Type B pancreatic cell (in vitro differentiated cells): ENCODE data around the gene ZBTB46. TPM values are rescaled to one million over a fixed set of nuclear protein-coding genes. Genes with fewer than 3 reads are reported as not detected.

Experiments used
- DNase-seq: peaks from one replicate; pipeline ENCODE4 v3.0.0; 2021; ENCODE audit warnings: mixed read lengths; ENCODE audit not compliant: unreplicated experiment; ENCODE audit errors: extremely low spot score
- H3K27ac Mint-ChIP-seq: 2 replicates; pipeline ENCODE4 v1.8.0; 2021; ENCODE audit warnings: mild to moderate bottlenecking, mixed read lengths
- H3K27me3 Mint-ChIP-seq: 2 replicates; pipeline ENCODE4 v1.8.0; 2021; ENCODE audit warnings: mixed read lengths
- H3K36me3 Mint-ChIP-seq: 2 replicates; pipeline ENCODE4 v1.8.0; 2021; ENCODE audit warnings: mixed read lengths
- H3K4me1 Mint-ChIP-seq: one replicate; pipeline ENCODE4 v1.8.0; 2021; ENCODE audit warnings: mixed read lengths; ENCODE audit not compliant: unreplicated experiment
- H3K4me3 Mint-ChIP-seq: 2 replicates; pipeline ENCODE4 v1.8.0; 2021; ENCODE audit warnings: mild to moderate bottlenecking, mixed read lengths
- H3K9me3 Mint-ChIP-seq: 2 replicates; pipeline ENCODE4 v1.8.0; 2021; ENCODE audit warnings: mixed read lengths
- CTCF ChIP-seq: fragments of 200-600 bp; sonication (generic); conservative IDR thresholded peaks from 2 replicates; pipeline ENCODE4 v1.5.0; 2021; ENCODE audit warnings: antibody characterized with exemption, mild to moderate bottlenecking
- total RNA-seq: library from RNA; stranded (reverse); gene quantifications from 2 replicates; pipeline ENCODE4 v1.2.1, GENCODE V29; 2021; ENCODE audit warnings: low replicate concordance

The ZBTB46 gene
- total RNA-seq, 1 donor from 2014 or later, result 13.6 TPM

- H3K27ac Mint-ChIP-seq, result no peak overlapping the region
- TF ChIP-seq CTCF, result no peak
- no peak for DNase-seq
- no peaks in the 10 kb centered on the region for H3K9me3 Mint-ChIP-seq
- H3K4me1 Mint-ChIP-seq, result peaks cover 9% of the 10 kb centered on the region
- no peaks in the 10 kb centered on the region for H3K27me3 Mint-ChIP-seq
- H3K4me3 Mint-ChIP-seq, result no peak overlapping the region
- H3K36me3 Mint-ChIP-seq, result no peaks in the 10 kb centered on the region
These were observed 43.8 kb downstream of the ZBTB46 start for GRCh38 chr20:63787302-63787701.

- Mint-ChIP-seq H3K36me3 (no peaks in the 10 kb centered on the region), H3K9me3 (no peaks in the 10 kb centered on the region), H3K27me3 (no peaks in the 10 kb centered on the region), H3K27ac (no peak overlapping the region), H3K4me1 (peaks cover 3% of the 10 kb centered on the region), H3K4me3 (no peak overlapping the region)
- no peak for TF ChIP-seq CTCF
- no peak for DNase-seq
These were observed 45.4 kb downstream of the ZBTB46 start for GRCh38 chr20:63785691-63786131.

- TF ChIP-seq CTCF, result no peak
- no peaks in the 10 kb centered on the region for H3K27me3 Mint-ChIP-seq
- H3K4me1 Mint-ChIP-seq, result peaks cover 3% of the 10 kb centered on the region
- no peaks in the 10 kb centered on the region for H3K36me3 Mint-ChIP-seq
- DNase-seq, result no peak
- H3K9me3 Mint-ChIP-seq, result no peaks in the 10 kb centered on the region
- no peak overlapping the region for H3K27ac Mint-ChIP-seq
- no peak overlapping the region for H3K4me3 Mint-ChIP-seq
These were observed 47.1 kb downstream of the ZBTB46 start for GRCh38 chr20:63783970-63784369.

GRCh38 chr20:63782521-63782971 lies 48.5 kb downstream of the ZBTB46 start:
- no peak for TF ChIP-seq CTCF
- Mint-ChIP-seq H3K27ac (no peak overlapping the region), H3K36me3 (no peaks in the 10 kb centered on the region), H3K27me3 (no peaks in the 10 kb centered on the region), H3K4me1 (peaks cover 10% of the 10 kb centered on the region), H3K9me3 (no peaks in the 10 kb centered on the region), H3K4me3 (no peak overlapping the region)
- no peak for DNase-seq

- H3K4me1 Mint-ChIP-seq, result peaks cover 10% of the 10 kb centered on the region
- DNase-seq, result no peak
- H3K27ac Mint-ChIP-seq, result no peak overlapping the region
- H3K36me3 Mint-ChIP-seq, result no peaks in the 10 kb centered on the region
- H3K9me3 Mint-ChIP-seq, result no peaks in the 10 kb centered on the region
- TF ChIP-seq CTCF, result no peak
- H3K27me3 Mint-ChIP-seq, result no peaks in the 10 kb centered on the region
- no peak overlapping the region for H3K4me3 Mint-ChIP-seq
These were observed 49.0 kb downstream of the ZBTB46 start for GRCh38 chr20:63782051-63782471.

- Mint-ChIP-seq H3K27ac (no peak overlapping the region), H3K36me3 (no peaks in the 10 kb centered on the region), H3K27me3 (no peaks in the 10 kb centered on the region), H3K9me3 (no peaks in the 10 kb centered on the region), H3K4me3 (no peak overlapping the region), H3K4me1 (peaks cover 10% of the 10 kb centered on the region)
- no peak for TF ChIP-seq CTCF
- no peak for DNase-seq
These were observed 49.9 kb downstream of the ZBTB46 start for GRCh38 chr20:63781181-63781580.
